Testis (tissue), 3 donors: ENCODE data around the gene SMLR1. TPM values are rescaled to one million over a fixed set of nuclear protein-coding genes. Genes with fewer than 3 reads are reported as not detected.

Source experiments
- DNase-seq: peaks from one replicate; pipeline ENCODE4 v3.0.0-alpha.2; 2019
- H3K27ac ChIP-seq, 2 donors: fragments of 200-600 bp; sonication (generic); one replicate each; pipeline ENCODE4 v1.5.1; 2019
- H3K27me3 ChIP-seq: fragments of 200-600 bp; sonication (generic); one replicate; pipeline ENCODE4 v1.5.1; 2019
- H3K36me3 ChIP-seq: fragments of 200-600 bp; sonication (generic); one replicate; pipeline ENCODE4 v1.5.1; 2017; ENCODE audit warnings: low read depth; ENCODE audit errors: missing control alignments
- H3K4me1 ChIP-seq: fragments of 200-600 bp; sonication (generic); one replicate; pipeline ENCODE4 v1.5.1; 2019
- H3K4me3 ChIP-seq, 2 donors: fragments of 200-600 bp; sonication (generic); one replicate each; pipeline ENCODE4 v1.5.1; 2017 to 2019
- H3K9me3 ChIP-seq: fragments of 200-600 bp; sonication (generic); one replicate; pipeline ENCODE4 v1.5.1; 2017
- CTCF ChIP-seq, 3 experiments: fragments of 450-650 bp in 2 of 3; fragments of 200-600 bp in 1 of 3; sonication (generic) in 1 of 3; IDR thresholded peaks; one replicate each; pipeline ENCODE4 v1.5.1; 2016 to 2019; ENCODE audit warnings: antibody characterized with exemption in 3 of 3, mild to moderate bottlenecking in 2 of 3, moderate library complexity in 1 of 3
- POLR2A ChIP-seq: fragments of 450-650 bp; IDR thresholded peaks from one replicate; pipeline ENCODE4 v1.6.1; 2017; ENCODE audit warnings: antibody characterized with exemption, mild to moderate bottlenecking, moderate library complexity
- WGBS, 2 donors: methylation state at CpG; one replicate each; pipeline ENCODE4 v1.1.5; 2018; 5-methylcytosine and 5-hydroxymethylcytosine counted together
- intact Hi-C: fragments of 100-400 bp; cut with DNase I; formaldehyde crosslinking; loops from one replicate; pipeline ENCODE4 v1.15.1; 2023; ENCODE audit warnings: low total_unique reads
- polyA plus RNA-seq: library from polyadenylated mRNA; stranded (reverse); fragments of 350-450 nt; fragmentation: Illumina TruSeq; extraction: RNeasy Lipid Tissue Mini Kit (QIAGEN cat#74804); gene quantifications from one replicate; pipeline ENCODE4 v1.2.3, GENCODE V29; 2014; ENCODE audit warnings: low read depth, low replicate concordance; ENCODE audit not compliant: insufficient read depth
- total RNA-seq, 2 donors: library from RNA; depleted of rRNA; stranded (reverse); fragments of >200 nt; gene quantifications; one replicate each; pipeline ENCODE4 v1.2.3, GENCODE V29; 2016

SMLR1 gene
- total and polyA plus RNA-seq, 3 donors from 2014 or later: 0.28 to 0.94 (median 0.31) TPM

- no peak for DNase-seq
- no peaks in the 10 kb centered on the region for H3K27me3 ChIP-seq
- intact Hi-C loops: no loop called here
- H3K4me1 ChIP-seq: no peaks in the 10 kb centered on the region
- TF ChIP-seq CTCF (IDR thresholded peaks at IDR 0.05) (no peak), POLR2A (no peak)
- H3K36me3 ChIP-seq: no peaks in the 10 kb centered on the region
- no peak overlapping the region for H3K4me3 ChIP-seq
- no peak overlapping the region for H3K27ac ChIP-seq
- H3K9me3 ChIP-seq: no peaks in the 10 kb centered on the region
- WGBS, 2 donors: 54 to 60% methylated on average over 7 of the region's 7 CpGs
These were observed 25.8 kb downstream of the SMLR1 start for GRCh38 chr6:130852844-130853554.

GRCh38 chr6:130853555-130854183 lies 26.5 kb downstream of the SMLR1 start:
- intact Hi-C loops: no loop called here
- no peaks in the 10 kb centered on the region for H3K36me3 ChIP-seq
- H3K27me3 ChIP-seq: no peaks in the 10 kb centered on the region
- no peak for TF ChIP-seq POLR2A
- TF ChIP-seq CTCF (IDR thresholded peaks at IDR 0.05): no peak
- no peaks in the 10 kb centered on the region for H3K4me1 ChIP-seq
- H3K9me3 ChIP-seq: no peaks in the 10 kb centered on the region
- H3K27ac ChIP-seq: no peak overlapping the region
- H3K4me3 ChIP-seq: no peak overlapping the region
- WGBS, 2 donors: 45 to 56% methylated on average over 5 of the region's 5 CpGs
- no peak for DNase-seq

GRCh38 chr6:130858054-130858453 lies 30.8 kb downstream of the SMLR1 start:
- TF ChIP-seq CTCF (IDR thresholded peaks at IDR 0.05) (no peak), POLR2A (no peak)
- H3K9me3 ChIP-seq: no peaks in the 10 kb centered on the region
- WGBS, 2 donors: 82 to 93% methylated on average over 2 to 4 of the region's 4 CpGs
- no peaks in the 10 kb centered on the region for H3K27me3 ChIP-seq
- intact Hi-C loops: no loop called here
- H3K4me1 ChIP-seq: no peaks in the 10 kb centered on the region
- no peak overlapping the region for H3K27ac ChIP-seq
- no peak overlapping the region for H3K4me3 ChIP-seq
- H3K36me3 ChIP-seq: no peaks in the 10 kb centered on the region
- DNase-seq: no peak

GRCh38 chr6:130858498-130859160 lies 31.4 kb downstream of the SMLR1 start:
- Histone ChIP-seq H3K4me1 (no peaks in the 10 kb centered on the region), H3K36me3 (no peaks in the 10 kb centered on the region), H3K4me3 (no peak overlapping the region), H3K9me3 (no peaks in the 10 kb centered on the region), H3K27me3 (no peaks in the 10 kb centered on the region), H3K27ac (no peak overlapping the region)
- 48 to 63% methylated on average over 2 of the region's 2 CpGs for WGBS, 2 donors
- no peak for TF ChIP-seq CTCF (IDR thresholded peaks at IDR 0.05)
- no peak for TF ChIP-seq POLR2A
- intact Hi-C loops: no loop called here
- DNase-seq: no peak
